RWPE1 (cell line): ENCODE results near the gene COL5A1.

Source experiments
- CTCF ChIA-PET: fragments of 350-600 bp; sonication (Branson Sonifier 250); formaldehyde crosslinking; extraction: SDS; loops from one replicate; lab custom pipeline; 2021; lab: Yijun Ruan, JAX
- POLR2A ChIA-PET: fragments of 400-600 bp; formaldehyde crosslinking; extraction: SDS; loops from one replicate; lab custom pipeline; 2020; ENCODE audit warnings: antibody characterized with exemption; ENCODE audit not compliant: low non-redundant PET; lab: Yijun Ruan, JAX
- DNase-seq: peaks from one replicate; pipeline ENCODE4 v3.0.0; 2012; ENCODE audit warnings: low spot score
- H3K27ac ChIP-seq: fragments of 450-650 bp; 2 replicates; pipeline ENCODE4 v1.5.1; 2017
- CTCF ChIP-seq: fragments of 450-650 bp; conservative IDR thresholded peaks from 2 replicates; pipeline ENCODE4 v1.5.1; 2017; ENCODE audit warnings: low read depth, mild to moderate bottlenecking

COL5A1 gene

GRCh38 chr9:134637241-134637640 is 4.4 kb upstream of the COL5A1 start:
- ChIA-PET CTCF (interaction anchor here (0.6 kb wide), 1 partner anchor 23 kb away, joined by 4 read pairs; no protein-coding TSS in a partner anchor), POLR2A (no interaction called here)
- H3K27ac ChIP-seq, result no peak overlapping the region
- TF ChIP-seq CTCF, result no peak
- no peak for DNase-seq

GRCh38 chr9:134637696-134638501 is 3.7 kb upstream of the COL5A1 start:
- ChIA-PET POLR2A (no interaction called here), CTCF (interaction anchor here (0.6 kb wide), 1 partner anchor 33 kb away, joined by 6 read pairs; no protein-coding TSS in a partner anchor)
- no peak for TF ChIP-seq CTCF
- no peak overlapping the region for H3K27ac ChIP-seq
- no peak for DNase-seq

GRCh38 chr9:134638502-134639090 is 3.0 kb upstream of the COL5A1 start:
- TF ChIP-seq CTCF, result no peak
- POLR2A ChIA-PET, result no interaction called here
- H3K27ac ChIP-seq, result no peak overlapping the region
- DNase-seq, result no peak
- CTCF ChIA-PET, result interaction anchor here (0.6 kb wide), 2 partner anchors 34 to 79 kb away, joined by 4 to 6 read pairs; no protein-coding TSS in a partner anchor

- CTCF ChIA-PET, result interaction anchor here (0.6 to 2.3 kb wide), 4 partner anchors 99 to 760 kb away, joined by 3 to 8 read pairs (median 4); no protein-coding TSS in a partner anchor
- TF ChIP-seq CTCF, result no peak
Measured at GRCh38 chr9:134639994-134640393, 1.6 kb upstream of the COL5A1 start.

GRCh38 chr9:134640506-134641172 is 964 bp upstream of the COL5A1 start:
- ChIA-PET POLR2A (interaction anchor here (0.6 kb wide), 1 partner anchor 223 kb away, joined by 3 read pairs; no protein-coding TSS in a partner anchor), CTCF (interaction anchor here (0.6 to 2.3 kb wide), 4 partner anchors 9 to 191 kb away, joined by 3 to 8 read pairs (median 4); no protein-coding TSS in a partner anchor)
- DNase-seq, result no peak
- H3K27ac ChIP-seq, result peak overlapping the region; percentile 97
- TF ChIP-seq CTCF, result no peak

More at GRCh38 chr9:134639994-134640393, 1.6 kb upstream of the COL5A1 start:
- H3K27ac ChIP-seq, result peak overlapping the region; percentile 97
- POLR2A ChIA-PET, result no interaction called here
- no peak for DNase-seq

GRCh38 chr9:134641990-134642384 is 384 bp downstream of the COL5A1 start:
- ChIA-PET POLR2A (no interaction called here), CTCF (interaction anchor here (0.6 to 1.6 kb wide), 5 partner anchors 61 to 471 kb away, joined by 3 to 9 read pairs (median 5); no protein-coding TSS in a partner anchor)
- TF ChIP-seq CTCF, result no peak
- peak overlapping the region; percentile 97 for H3K27ac ChIP-seq
- no peak for DNase-seq
